ENCODE data around the gene KNDC1.

The KNDC1 gene

DNA sequence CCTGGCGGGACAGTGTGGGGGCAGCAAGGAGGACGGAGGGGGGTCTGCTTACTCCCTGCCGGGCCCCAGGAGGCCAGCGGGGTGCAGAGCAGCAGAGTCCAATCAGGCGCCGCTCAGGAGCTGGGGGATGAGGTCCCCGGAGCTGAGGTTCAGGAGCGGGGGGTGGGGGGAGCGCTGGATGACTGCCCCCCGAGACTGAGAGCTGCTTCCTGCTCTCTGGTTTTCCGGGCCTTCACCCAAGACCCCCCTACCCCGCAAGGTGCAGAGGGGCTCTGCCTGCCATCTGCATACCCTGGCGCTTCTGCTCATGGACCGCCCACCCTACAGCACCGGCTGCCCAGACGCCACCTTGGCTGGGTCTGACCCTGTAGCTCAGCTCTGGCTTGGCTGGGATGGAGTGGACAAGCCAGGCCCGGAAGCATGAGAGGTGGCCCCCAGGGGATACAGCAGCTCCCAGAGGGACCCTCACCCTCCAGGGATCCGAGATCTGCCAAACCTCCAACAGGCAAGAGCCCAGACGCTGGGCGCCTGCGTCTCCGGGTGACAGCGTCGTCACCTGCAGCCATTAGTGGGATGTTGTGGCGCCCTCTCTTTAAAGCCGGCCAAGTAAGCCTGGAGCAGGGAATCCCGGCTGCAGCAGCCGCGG lies 930 bp downstream of the KNDC1 start:
- TF ChIP-seq, protein P1, sequence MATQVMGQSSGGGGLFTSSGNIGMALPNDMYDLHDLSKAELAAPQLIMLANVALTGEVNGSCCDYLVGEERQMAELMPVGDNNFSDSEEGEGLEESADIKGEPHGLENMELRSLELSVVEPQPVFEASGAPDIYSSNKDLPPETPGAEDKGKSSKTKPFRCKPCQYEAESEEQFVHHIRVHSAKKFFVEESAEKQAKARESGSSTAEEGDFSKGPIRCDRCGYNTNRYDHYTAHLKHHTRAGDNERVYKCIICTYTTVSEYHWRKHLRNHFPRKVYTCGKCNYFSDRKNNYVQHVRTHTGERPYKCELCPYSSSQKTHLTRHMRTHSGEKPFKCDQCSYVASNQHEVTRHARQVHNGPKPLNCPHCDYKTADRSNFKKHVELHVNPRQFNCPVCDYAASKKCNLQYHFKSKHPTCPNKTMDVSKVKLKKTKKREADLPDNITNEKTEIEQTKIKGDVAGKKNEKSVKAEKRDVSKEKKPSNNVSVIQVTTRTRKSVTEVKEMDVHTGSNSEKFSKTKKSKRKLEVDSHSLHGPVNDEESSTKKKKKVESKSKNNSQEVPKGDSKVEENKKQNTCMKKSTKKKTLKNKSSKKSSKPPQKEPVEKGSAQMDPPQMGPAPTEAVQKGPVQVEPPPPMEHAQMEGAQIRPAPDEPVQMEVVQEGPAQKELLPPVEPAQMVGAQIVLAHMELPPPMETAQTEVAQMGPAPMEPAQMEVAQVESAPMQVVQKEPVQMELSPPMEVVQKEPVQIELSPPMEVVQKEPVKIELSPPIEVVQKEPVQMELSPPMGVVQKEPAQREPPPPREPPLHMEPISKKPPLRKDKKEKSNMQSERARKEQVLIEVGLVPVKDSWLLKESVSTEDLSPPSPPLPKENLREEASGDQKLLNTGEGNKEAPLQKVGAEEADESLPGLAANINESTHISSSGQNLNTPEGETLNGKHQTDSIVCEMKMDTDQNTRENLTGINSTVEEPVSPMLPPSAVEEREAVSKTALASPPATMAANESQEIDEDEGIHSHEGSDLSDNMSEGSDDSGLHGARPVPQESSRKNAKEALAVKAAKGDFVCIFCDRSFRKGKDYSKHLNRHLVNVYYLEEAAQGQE (IDR thresholded peaks at IDR 0.05; ENCODE audit: insufficient read depth in 1 of 2, low read depth in 2 of 2, low read length in 2 of 2): no peak
- TF ChIP-seq SIN3A (IDR thresholded peaks at IDR 0.05; ENCODE audit: borderline replicate concordance, insufficient read depth, low read length): no peak
- no peak for TF ChIP-seq TAF1 (IDR thresholded peaks at IDR 0.05; ENCODE audit: borderline replicate concordance, insufficient read depth, low read length)
- no peak for TF ChIP-seq POLR2AphosphoS5 (IDR thresholded peaks at IDR 0.05; ENCODE audit: low read depth, low read length)
- TF ChIP-seq FOXP2 (optimal IDR thresholded peaks at IDR 0.05; ENCODE audit: borderline replicate concordance, extremely low read depth, extremely low read length, insufficient read depth): no peak

DNA sequence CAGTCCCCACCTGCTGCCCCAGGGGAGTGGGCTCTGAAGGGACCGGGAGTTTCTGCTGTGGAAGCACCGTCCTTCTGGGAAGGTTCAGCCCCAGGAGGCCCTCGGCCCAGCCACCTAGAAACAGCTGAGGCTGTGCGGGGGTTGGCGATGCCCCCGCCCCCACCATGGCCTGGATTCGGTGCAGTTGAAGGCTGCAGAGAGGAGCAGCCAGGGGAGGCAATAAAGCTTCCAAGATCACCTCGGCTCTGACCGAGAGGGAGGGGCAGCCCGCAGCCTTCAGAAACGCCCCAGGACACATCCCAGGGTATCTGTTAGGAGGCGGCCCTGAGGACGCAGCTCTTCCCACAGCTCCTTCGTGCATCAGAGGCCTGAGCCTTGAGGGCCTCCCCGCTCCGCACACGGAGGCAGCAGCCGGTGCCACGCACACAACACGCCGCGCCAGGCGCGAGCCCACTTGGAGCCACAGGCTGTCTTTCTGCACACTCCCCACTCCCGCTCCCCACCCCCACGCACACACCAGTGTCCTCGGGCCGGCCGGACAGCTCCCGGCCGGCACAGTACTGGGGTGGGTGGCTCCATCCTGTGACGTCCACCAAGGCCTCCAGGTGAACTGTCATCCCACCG lies 1.6 kb downstream of the KNDC1 start:
- TF ChIP-seq, protein P1 (IDR thresholded peaks at IDR 0.05; ENCODE audit: insufficient read depth in 1 of 2, low read depth in 2 of 2, low read length in 2 of 2): no peak

DNA sequence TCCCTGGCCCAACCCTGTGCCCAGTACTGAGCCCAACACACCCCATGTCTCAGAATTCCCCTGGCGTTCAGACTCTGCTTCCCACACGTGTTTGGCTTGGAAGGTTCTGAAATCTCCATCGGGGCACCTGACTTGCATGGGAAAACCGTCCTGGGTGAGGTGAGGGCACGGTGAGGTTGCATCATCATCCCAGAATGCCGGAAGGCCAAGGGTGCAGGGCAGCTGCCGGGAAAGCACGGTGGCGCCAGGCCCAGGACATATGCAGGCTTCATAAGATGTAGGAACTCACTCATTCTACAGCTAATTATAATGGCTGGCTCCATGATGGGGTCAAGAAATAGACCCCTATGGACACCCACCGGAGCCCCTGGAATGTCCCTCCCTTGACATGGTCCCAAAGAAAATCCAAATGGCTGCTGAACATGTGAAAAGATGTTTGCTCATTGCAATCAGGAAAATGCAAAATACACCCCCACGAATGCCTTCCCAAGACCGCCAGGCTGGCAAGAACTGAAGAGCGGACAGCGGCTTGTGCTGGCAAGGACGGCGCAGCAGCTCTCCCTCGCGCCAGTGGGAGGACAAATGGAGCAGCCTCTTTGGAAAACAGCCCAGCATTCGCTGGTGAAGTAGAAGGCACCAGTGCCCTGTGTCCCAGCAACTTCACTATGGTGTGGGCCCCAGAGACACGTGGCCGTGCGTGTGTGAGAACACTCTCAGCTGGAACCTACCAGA lies 2.3 kb downstream of the KNDC1 start:
- no peak for TF ChIP-seq SIN3A (IDR thresholded peaks at IDR 0.05; ENCODE audit: borderline replicate concordance, insufficient read depth, low read length)
- TF ChIP-seq, protein P1 (IDR thresholded peaks at IDR 0.05; ENCODE audit: insufficient read depth in 1 of 2, low read depth in 2 of 2, low read length in 2 of 2): no peak
- no peak for TF ChIP-seq TAF1 (IDR thresholded peaks at IDR 0.05; ENCODE audit: borderline replicate concordance, insufficient read depth, low read length)
- TF ChIP-seq FOXP2 (optimal IDR thresholded peaks at IDR 0.05; ENCODE audit: borderline replicate concordance, extremely low read depth, extremely low read length, insufficient read depth): no peak
- TF ChIP-seq POLR2AphosphoS5 (IDR thresholded peaks at IDR 0.05; ENCODE audit: low read depth, low read length): no peak

DNA sequence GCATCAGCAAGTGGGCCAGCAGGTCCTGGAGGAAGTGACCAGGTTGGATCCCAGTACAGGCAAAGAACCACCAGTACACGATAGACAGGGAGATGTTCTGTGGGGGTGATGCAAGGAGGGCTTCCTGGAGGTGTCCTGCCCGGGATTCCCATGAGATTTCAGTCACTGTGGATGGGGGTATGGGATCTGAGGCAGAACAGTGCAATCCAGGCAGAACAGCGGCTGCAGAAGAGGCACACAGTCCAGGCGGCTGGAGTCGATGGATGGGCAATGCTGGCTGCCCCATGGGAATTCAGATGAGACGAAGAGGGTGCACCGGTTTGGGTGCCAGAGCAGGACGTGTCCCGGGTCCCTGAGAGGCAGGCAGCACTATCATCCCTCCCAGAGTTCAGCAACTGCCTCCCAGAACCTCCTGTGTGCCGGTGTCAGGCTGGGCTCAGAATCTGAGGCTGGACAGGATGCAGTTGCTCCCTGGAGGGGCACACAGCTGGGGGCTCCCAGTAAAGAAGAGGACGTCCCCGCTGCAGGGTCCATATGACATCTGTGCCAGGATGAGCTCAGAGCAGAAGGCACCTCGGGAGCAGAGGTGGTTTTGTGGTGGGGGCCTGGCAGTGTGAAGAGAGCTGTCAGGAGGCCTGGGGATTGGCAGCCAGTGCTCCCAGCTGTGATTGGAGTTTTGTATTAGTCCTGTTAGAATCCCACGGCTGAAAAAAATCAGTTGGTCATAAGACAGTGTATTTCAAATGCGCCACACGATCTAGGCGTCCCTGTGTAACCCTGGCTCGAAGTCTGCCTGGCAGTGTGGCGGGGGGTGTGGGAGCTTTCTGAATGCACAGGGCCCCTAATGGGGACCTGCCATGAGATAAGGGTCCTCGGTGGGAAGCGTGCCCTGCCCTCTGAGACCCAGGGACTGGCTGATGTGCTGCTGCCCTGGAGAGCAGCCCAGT lies 3.2 kb downstream of the KNDC1 start:
- TF ChIP-seq TAF1 (IDR thresholded peaks at IDR 0.05; ENCODE audit: borderline replicate concordance, insufficient read depth, low read length): no peak
- TF ChIP-seq FOXP2 (optimal IDR thresholded peaks at IDR 0.05; ENCODE audit: borderline replicate concordance, extremely low read depth, extremely low read length, insufficient read depth): no peak
- TF ChIP-seq, protein P1 (IDR thresholded peaks at IDR 0.05; ENCODE audit: insufficient read depth in 1 of 2, low read depth in 2 of 2, low read length in 2 of 2): no peak
- TF ChIP-seq SIN3A (IDR thresholded peaks at IDR 0.05; ENCODE audit: borderline replicate concordance, insufficient read depth, low read length): no peak
- TF ChIP-seq POLR2AphosphoS5 (IDR thresholded peaks at IDR 0.05; ENCODE audit: low read depth, low read length): no peak
